GM12872 (cell line): ENCODE data around the gene RPL13A.

Source experiments
- TF ChIP-seq, protein P1 (sequence below): IDR thresholded peaks from 3 replicates; pipeline ENCODE4 v1.5.1; 2011; ENCODE audit warnings: low read depth, mild to moderate bottlenecking, low read length, moderate library complexity; ENCODE audit not compliant: insufficient read depth

Gene RPL13A

DNA sequence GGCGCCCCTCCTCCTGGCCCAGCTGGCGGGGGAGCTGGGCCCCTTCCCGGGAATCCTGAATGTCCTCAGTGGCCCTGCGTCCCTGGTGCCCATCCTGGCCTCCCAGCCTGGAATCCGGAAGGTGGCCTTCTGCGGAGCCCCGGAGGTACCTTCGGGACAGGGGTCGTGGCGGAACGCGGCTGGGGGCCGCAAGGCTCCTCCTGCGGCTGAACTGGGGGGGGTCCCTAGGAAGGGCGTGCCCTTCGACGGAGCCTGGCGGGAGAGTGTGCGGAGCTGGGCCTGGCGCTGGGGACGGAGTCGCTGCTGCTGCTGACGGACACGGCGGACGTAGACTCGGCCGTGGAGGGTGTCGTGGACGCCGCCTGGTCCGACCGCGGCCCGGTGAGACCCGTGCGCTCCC is 25.8 kb upstream of the RPL13A start:
- TF ChIP-seq, protein P1, sequence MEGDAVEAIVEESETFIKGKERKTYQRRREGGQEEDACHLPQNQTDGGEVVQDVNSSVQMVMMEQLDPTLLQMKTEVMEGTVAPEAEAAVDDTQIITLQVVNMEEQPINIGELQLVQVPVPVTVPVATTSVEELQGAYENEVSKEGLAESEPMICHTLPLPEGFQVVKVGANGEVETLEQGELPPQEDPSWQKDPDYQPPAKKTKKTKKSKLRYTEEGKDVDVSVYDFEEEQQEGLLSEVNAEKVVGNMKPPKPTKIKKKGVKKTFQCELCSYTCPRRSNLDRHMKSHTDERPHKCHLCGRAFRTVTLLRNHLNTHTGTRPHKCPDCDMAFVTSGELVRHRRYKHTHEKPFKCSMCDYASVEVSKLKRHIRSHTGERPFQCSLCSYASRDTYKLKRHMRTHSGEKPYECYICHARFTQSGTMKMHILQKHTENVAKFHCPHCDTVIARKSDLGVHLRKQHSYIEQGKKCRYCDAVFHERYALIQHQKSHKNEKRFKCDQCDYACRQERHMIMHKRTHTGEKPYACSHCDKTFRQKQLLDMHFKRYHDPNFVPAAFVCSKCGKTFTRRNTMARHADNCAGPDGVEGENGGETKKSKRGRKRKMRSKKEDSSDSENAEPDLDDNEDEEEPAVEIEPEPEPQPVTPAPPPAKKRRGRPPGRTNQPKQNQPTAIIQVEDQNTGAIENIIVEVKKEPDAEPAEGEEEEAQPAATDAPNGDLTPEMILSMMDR, result no peak

DNA sequence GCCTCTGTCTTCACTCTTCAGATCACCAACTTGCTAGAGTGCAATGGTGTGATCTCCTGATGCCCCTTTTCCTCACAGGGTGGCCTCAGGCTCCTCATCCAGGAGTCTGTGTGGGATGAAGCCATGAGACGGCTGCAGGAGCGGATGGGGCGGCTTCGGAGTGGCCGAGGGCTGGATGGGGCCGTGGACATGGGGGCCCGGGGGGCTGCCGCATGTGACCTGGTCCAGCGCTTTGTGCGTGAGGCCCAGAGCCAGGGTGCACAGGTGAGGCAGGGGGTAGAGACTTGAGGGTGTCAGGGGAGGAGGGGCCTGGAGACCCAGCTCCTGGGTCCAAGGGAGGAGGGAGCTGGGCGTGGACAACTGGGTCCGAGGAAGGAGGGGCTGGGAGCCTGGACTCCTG is 24.9 kb upstream of the RPL13A start:
- TF ChIP-seq, protein P1, result no peak

DNA sequence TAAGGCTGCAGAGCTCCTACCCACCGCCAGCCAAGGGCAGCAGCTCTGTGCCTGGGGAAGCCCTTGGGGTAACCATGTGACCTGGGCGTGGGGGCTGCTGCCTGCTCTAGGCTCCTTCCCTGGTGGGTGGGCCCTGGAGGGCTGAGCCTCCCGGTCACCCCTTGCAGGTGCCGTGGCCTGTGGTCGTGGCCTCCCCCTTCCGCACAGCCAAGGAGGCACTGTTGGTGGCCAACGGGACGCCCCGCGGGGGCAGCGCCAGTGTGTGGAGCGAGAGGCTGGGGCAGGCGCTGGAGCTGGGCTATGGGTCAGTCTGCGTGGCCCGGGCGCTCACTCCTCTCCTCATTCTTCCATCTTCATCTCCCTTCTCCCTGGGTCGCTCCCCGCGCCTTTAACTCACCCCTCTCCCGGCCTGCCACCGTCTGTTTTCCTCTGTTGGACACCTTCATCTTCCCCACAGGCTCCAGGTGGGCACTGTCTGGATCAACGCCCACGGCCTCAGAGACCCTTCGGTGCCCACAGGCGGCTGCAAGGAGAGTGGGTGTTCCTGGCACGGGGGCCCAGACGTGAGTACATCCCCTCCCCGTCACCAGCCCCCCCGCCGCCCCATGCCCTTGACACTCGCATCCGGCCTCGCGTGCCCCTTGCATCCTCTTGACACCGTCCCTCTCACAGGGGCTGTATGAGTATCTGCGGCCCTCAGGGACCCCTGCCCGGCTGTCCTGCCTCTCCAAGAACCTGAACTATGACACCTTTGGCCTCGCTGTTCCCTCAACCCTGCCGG is 23.3 kb upstream of the RPL13A start:
- TF ChIP-seq, protein P1, result no peak

DNA sequence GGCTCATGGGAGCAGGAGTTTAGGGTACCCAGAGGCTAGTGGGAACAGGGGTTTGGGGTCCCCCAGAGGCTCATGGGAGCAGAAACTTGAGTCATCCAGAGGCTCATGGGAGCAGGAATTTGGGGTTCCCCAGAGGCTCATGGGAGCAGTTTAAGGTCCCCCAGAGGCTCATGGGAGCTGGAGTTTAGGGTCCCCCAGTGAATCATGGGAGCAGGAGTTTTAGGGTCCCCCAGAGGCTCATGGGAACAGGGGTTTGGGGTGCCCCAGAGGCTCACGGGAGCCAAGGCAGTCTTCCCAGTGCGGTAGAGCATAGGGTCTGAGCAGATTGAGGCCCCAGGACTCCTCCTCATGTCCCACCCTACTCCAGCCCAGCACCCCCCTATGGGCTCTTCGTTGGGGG is 22.0 kb upstream of the RPL13A start:
- TF ChIP-seq, protein P1, result no peak

DNA sequence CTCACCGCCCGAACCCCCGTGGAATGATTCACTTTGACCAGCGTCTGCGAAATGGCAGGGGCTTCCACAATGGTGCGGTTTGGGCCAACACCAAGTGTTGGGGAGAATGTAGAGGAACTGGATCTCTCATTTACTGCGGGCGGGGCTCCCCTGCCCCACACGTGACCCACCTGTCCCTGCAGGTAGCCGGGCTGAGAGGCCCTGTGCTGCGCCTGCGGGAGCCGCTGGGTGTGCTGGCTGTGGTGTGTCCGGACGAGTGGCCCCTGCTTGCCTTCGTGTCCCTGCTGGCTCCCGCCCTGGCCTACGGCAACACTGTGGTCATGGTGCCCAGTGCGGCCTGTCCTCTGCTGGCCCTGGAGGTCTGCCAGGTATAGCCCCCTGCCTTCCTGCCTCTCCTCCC is 19.2 kb upstream of the RPL13A start:
- TF ChIP-seq, protein P1, result no peak

DNA sequence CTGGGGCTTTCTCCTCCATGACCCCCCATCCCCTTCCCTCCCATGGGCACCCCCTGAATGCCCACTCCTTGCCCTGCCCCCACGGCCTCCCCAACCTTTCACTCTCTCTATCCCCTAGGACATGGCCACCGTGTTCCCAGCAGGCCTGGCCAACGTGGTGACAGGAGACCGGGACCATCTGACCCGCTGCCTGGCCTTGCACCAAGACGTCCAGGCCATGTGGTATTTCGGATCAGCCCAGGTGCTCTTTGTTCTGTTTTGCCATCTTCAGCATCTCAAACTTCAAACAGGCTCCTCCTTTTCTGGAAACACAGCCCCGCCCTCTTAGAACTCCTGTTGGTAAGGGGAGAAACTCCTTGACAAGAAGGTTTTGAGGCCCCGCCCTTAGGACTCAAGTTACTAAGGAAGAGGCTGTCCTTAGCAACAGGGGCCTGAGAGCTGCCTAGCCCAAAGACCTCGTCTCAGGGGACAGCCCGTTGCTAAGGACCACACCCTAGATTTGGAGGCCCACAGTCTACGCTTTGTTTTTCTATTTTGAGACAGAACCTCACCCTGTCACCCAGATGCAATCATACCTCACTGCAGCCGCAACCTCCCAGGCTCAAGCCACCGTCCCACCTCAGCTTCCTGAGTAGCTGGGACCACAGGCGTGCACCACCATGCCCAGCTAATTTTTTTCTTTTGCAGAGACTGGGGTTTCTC is 18.5 kb upstream of the RPL13A start:
- TF ChIP-seq, protein P1, result no peak

DNA sequence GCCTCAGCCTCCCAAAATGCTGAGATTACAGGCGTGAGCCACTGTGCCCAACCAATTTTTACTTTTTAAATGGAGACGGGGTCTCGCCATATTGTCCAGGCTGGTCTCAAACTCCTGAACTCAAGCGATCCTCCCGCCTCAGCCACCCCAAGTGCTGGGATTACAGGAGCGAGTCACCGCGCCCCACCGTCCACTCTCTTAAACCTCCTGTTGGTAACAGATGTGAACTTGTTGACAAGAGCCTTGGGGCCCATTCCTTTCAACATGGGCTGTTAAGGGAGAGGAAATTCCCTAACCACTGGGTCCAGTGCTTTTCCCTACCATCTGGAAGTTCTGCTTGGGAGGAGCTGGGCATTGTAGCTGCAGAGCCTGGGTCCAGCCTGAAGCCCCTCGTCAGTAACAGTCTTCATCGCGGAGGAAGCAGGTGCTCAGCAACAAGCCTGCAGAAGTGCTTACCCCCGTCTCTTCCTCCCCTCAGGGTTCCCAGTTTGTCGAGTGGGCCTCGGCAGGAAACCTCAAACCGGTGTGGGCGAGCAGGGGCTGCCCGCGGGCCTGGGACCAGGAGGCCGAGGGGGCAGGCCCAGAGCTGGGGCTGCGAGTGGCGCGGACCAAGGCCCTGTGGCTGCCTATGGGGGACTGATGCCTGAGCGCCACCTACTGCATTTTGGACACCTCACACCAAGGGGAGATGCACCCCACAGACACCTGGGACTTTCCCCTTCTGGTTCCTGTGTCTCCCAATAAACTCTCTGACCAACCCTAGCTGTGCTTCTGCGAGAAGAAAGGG is 17.4 kb upstream of the RPL13A start:
- TF ChIP-seq, protein P1, result peak; percentile 85
